ENCODE results near the gene CDIP1.

DNA sequence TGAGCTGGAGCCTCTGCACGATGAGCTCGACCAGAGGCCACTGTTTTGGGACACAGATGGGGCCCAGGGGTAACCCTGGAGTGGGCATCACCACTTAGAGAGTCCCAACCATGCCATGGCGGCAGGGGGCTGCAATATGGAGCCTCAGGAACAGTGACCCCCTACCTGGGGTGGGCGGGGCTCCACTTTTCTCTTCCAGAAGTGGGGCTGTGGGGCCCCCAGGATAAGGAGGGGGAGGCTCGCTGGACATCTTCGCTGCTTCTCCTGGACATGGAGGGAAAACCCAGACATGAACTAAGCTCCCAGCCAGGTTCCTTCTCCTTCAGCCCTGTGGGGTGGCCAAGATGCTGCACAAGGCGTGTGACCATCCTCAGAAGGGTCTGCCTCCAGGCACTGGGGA lies 24.7 kb downstream of the CDIP1 start:
- TF ChIP-seq, protein P1, sequence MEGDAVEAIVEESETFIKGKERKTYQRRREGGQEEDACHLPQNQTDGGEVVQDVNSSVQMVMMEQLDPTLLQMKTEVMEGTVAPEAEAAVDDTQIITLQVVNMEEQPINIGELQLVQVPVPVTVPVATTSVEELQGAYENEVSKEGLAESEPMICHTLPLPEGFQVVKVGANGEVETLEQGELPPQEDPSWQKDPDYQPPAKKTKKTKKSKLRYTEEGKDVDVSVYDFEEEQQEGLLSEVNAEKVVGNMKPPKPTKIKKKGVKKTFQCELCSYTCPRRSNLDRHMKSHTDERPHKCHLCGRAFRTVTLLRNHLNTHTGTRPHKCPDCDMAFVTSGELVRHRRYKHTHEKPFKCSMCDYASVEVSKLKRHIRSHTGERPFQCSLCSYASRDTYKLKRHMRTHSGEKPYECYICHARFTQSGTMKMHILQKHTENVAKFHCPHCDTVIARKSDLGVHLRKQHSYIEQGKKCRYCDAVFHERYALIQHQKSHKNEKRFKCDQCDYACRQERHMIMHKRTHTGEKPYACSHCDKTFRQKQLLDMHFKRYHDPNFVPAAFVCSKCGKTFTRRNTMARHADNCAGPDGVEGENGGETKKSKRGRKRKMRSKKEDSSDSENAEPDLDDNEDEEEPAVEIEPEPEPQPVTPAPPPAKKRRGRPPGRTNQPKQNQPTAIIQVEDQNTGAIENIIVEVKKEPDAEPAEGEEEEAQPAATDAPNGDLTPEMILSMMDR (IDR thresholded peaks at IDR 0.05; ENCODE audit: insufficient read depth, low read depth, low read length): no peak
- TF ChIP-seq EZH2 (IDR thresholded peaks at IDR 0.05; ENCODE audit: insufficient read depth, low read length): no peak
